Karpas-422 (cell line): ENCODE data around the gene EEPD1. TPM values are rescaled to one million over a fixed set of nuclear protein-coding genes. Genes with fewer than 3 reads are reported as not detected.

Experiments
- DNase-seq: peaks from one replicate; pipeline ENCODE4 v3.0.0-alpha.2; 2015
- H2AFZ ChIP-seq: fragments of 200-600 bp; sonication (generic); 2 replicates; pipeline ENCODE4 v1.6.1; 2014; ENCODE audit warnings: antibody characterized with exemption, low read length, mixed read lengths
- H3K27ac ChIP-seq: fragments of 200-600 bp; sonication (generic); 2 replicates; pipeline ENCODE4 v1.5.1; 2014; ENCODE audit warnings: mild to moderate bottlenecking, low read length, moderate library complexity
- H3K27me3 ChIP-seq: fragments of 200-600 bp; sonication (generic); 2 replicates; pipeline ENCODE4 v1.6.1; 2014; ENCODE audit warnings: low read length, mixed read lengths
- H3K36me3 ChIP-seq: fragments of 200-600 bp; sonication (generic); 2 replicates; pipeline ENCODE4 v1.6.1; 2014; ENCODE audit warnings: low read length, mixed read lengths; ENCODE audit not compliant: insufficient read depth
- H3K4me1 ChIP-seq: fragments of 200-600 bp; sonication (generic); 2 replicates; pipeline ENCODE4 v1.6.1; 2014; ENCODE audit warnings: mild to moderate bottlenecking, low read length, mixed read lengths
- H3K4me2 ChIP-seq: fragments of 200-600 bp; sonication (generic); 2 replicates; pipeline ENCODE4 v1.6.1; 2014; ENCODE audit warnings: low read length, low read depth, mild to moderate bottlenecking; ENCODE audit not compliant: poor library complexity, severe bottlenecking
- H3K4me3 ChIP-seq: fragments of 200-600 bp; sonication (generic); 2 replicates; pipeline ENCODE4 v1.5.1; 2014; ENCODE audit warnings: mild to moderate bottlenecking, antibody characterized with exemption, low read length, mixed read lengths
- H3K79me2 ChIP-seq: fragments of 200-600 bp; sonication (generic); 2 replicates; pipeline ENCODE4 v1.6.1; 2014; ENCODE audit warnings: mild to moderate bottlenecking, low read length, mixed read lengths
- H3K9ac ChIP-seq: fragments of 200-600 bp; sonication (generic); 2 replicates; pipeline ENCODE4 v1.6.0; 2014; ENCODE audit warnings: low read length
- H3K9me2 ChIP-seq: fragments of 200-600 bp; sonication (generic), shearing (Covaris generic); replicated peaks from 2 replicates; pipeline ENCODE4 v1.6.0; 2014; ENCODE audit warnings: mild to moderate bottlenecking, low read length, moderate library complexity; ENCODE audit not compliant: insufficient read depth
- H3K9me3 ChIP-seq: fragments of 300-700, 200-600 bp; sonication (generic); 2 replicates; pipeline ENCODE4 v1.6.1; 2014; ENCODE audit warnings: low read length, mixed read lengths
- H4K20me1 ChIP-seq: fragments of 200-600 bp; sonication (generic); 2 replicates; pipeline ENCODE4 v1.6.1; 2014; ENCODE audit warnings: mild to moderate bottlenecking, antibody characterized with exemption, low read length, low read depth; ENCODE audit not compliant: insufficient read depth
- total RNA-seq: library from RNA; depleted of rRNA; stranded (reverse); fragments of >200 nt; shearing (Covaris generic); gene quantifications from 2 replicates; pipeline ENCODE4 v1.2.3, GENCODE V29; 2014; ENCODE audit warnings: low replicate concordance

The EEPD1 gene
- total RNA-seq, 1 experiment from 2014 or later: 28.8 TPM

- H3K9ac ChIP-seq: peak overlapping the region; percentile 22; the same call in 1 of the 2 replicates
- no peak overlapping the region for H3K4me3 ChIP-seq
- H3K4me1 ChIP-seq: peaks cover 72% of the 10 kb centered on the region
- H3K27me3 ChIP-seq: no peaks in the 10 kb centered on the region
- H3K4me2 ChIP-seq: peak overlapping the region; percentile 49
- H3K27ac ChIP-seq: peak overlapping the region; percentile 55
- peaks cover 99% of the 10 kb centered on the region for H3K79me2 ChIP-seq
- no peaks in the 10 kb centered on the region for H3K9me3 ChIP-seq
- no peak overlapping the region for H2AFZ ChIP-seq
- DNase-seq: no peak
- H3K9me2 ChIP-seq: no peaks in the 10 kb centered on the region
- peaks cover 5% of the 10 kb centered on the region; the same call in 1 of the 2 replicates for H4K20me1 ChIP-seq
- H3K36me3 ChIP-seq: peaks cover 10% of the 10 kb centered on the region; the same call in 1 of the 2 replicates
These were observed 62.4 kb downstream of the EEPD1 start for GRCh38 chr7:36215457-36215765.

- H3K27me3 ChIP-seq: no peaks in the 10 kb centered on the region
- H3K9me3 ChIP-seq: no peaks in the 10 kb centered on the region
- peaks cover 5% of the 10 kb centered on the region; the same call in 1 of the 2 replicates for H4K20me1 ChIP-seq
- 0 out of 2 replicates have a peak, but pooled peaks cover 5% of the 10 kb centered on the region for H3K36me3 ChIP-seq
- H3K27ac ChIP-seq: peak overlapping the region; percentile 75
- H3K4me2 ChIP-seq: peak overlapping the region; percentile 49
- H3K4me1 ChIP-seq: peaks cover 64% of the 10 kb centered on the region
- no peak overlapping the region for H3K4me3 ChIP-seq
- no peak overlapping the region for H3K9ac ChIP-seq
- peaks cover 99% of the 10 kb centered on the region for H3K79me2 ChIP-seq
- no peaks in the 10 kb centered on the region for H3K9me2 ChIP-seq
- no peak overlapping the region for H2AFZ ChIP-seq
- no peak for DNase-seq
These were observed 63.1 kb downstream of the EEPD1 start for GRCh38 chr7:36216063-36216684.

- Histone ChIP-seq H3K9ac (peak overlapping the region; percentile 12; the same call in 1 of the 2 replicates), H3K27me3 (no peaks in the 10 kb centered on the region), H4K20me1 (peaks cover 5% of the 10 kb centered on the region; the same call in 1 of the 2 replicates), H3K9me2 (no peaks in the 10 kb centered on the region), H3K9me3 (no peaks in the 10 kb centered on the region), H3K4me3 (peak overlapping the region; percentile 7; the same call in 1 of the 2 replicates), H3K4me2 (peak overlapping the region; percentile 49), H2AFZ (no peak overlapping the region), H3K4me1 (peaks cover 58% of the 10 kb centered on the region), H3K36me3 (0 out of 2 replicates have a peak, but pooled peaks cover 5% of the 10 kb centered on the region), H3K27ac (peak overlapping the region; percentile 75), H3K79me2 (peaks cover 99% of the 10 kb centered on the region)
- DNase-seq: no peak
These were observed 64.3 kb downstream of the EEPD1 start for GRCh38 chr7:36217211-36217960.

- Histone ChIP-seq H3K9me2 (no peaks in the 10 kb centered on the region), H4K20me1 (peaks cover 5% of the 10 kb centered on the region; the same call in 1 of the 2 replicates), H3K4me3 (peak overlapping the region; percentile 7; the same call in 1 of the 2 replicates), H3K9me3 (no peaks in the 10 kb centered on the region), H3K4me2 (peak overlapping the region; percentile 49), H3K36me3 (0 out of 2 replicates have a peak, but pooled peaks cover 5% of the 10 kb centered on the region), H2AFZ (no peak overlapping the region), H3K27me3 (no peaks in the 10 kb centered on the region), H3K27ac (peak overlapping the region; percentile 75), H3K4me1 (peaks cover 58% of the 10 kb centered on the region), H3K9ac (no peak overlapping the region), H3K79me2 (peaks cover 97% of the 10 kb centered on the region)
- peak; percentile 77 for DNase-seq
These were observed 64.9 kb downstream of the EEPD1 start for GRCh38 chr7:36217961-36218284.

- Histone ChIP-seq H3K9me2 (no peaks in the 10 kb centered on the region), H3K79me2 (peaks cover 81% of the 10 kb centered on the region), H3K4me1 (peaks cover 43% of the 10 kb centered on the region), H3K36me3 (peaks cover 8% of the 10 kb centered on the region; the same call in 1 of the 2 replicates), H3K27ac (peak overlapping the region; percentile 75; the same call in 1 of the 2 replicates), H3K4me2 (no peak overlapping the region), H4K20me1 (no peaks in the 10 kb centered on the region), H3K4me3 (no peak overlapping the region), H3K9ac (no peak overlapping the region), H2AFZ (no peak overlapping the region), H3K27me3 (no peaks in the 10 kb centered on the region), H3K9me3 (no peaks in the 10 kb centered on the region)
- no peak for DNase-seq
These were observed 66.4 kb downstream of the EEPD1 start for GRCh38 chr7:36219429-36219828.

GRCh38 chr7:36223851-36224250 is 70.8 kb downstream of the EEPD1 start:
- peaks cover 38% of the 10 kb centered on the region for H3K79me2 ChIP-seq
- no peaks in the 10 kb centered on the region for H3K9me2 ChIP-seq
- no peak for DNase-seq
- H3K4me2 ChIP-seq: no peak overlapping the region
- H3K27ac ChIP-seq: peak overlapping the region; percentile 36; the same call in 1 of the 2 replicates
- H2AFZ ChIP-seq: no peak overlapping the region
- H4K20me1 ChIP-seq: no peaks in the 10 kb centered on the region
- H3K4me3 ChIP-seq: no peak overlapping the region
- H3K27me3 ChIP-seq: no peaks in the 10 kb centered on the region
- peaks cover 17% of the 10 kb centered on the region for H3K4me1 ChIP-seq
- H3K9ac ChIP-seq: no peak overlapping the region
- H3K36me3 ChIP-seq: peaks cover 3% of the 10 kb centered on the region; the same call in 1 of the 2 replicates
- no peaks in the 10 kb centered on the region for H3K9me3 ChIP-seq

- peaks cover 3% of the 10 kb centered on the region; the same call in 1 of the 2 replicates for H3K36me3 ChIP-seq
- no peaks in the 10 kb centered on the region for H3K9me2 ChIP-seq
- no peak overlapping the region for H3K4me3 ChIP-seq
- no peak overlapping the region for H3K9ac ChIP-seq
- no peak for DNase-seq
- H3K27me3 ChIP-seq: no peaks in the 10 kb centered on the region
- no peak overlapping the region for H2AFZ ChIP-seq
- H4K20me1 ChIP-seq: no peaks in the 10 kb centered on the region
- no peaks in the 10 kb centered on the region for H3K9me3 ChIP-seq
- H3K4me1 ChIP-seq: peaks cover 27% of the 10 kb centered on the region
- peaks cover 25% of the 10 kb centered on the region for H3K79me2 ChIP-seq
- H3K27ac ChIP-seq: no peak overlapping the region
- H3K4me2 ChIP-seq: no peak overlapping the region
These were observed 72.1 kb downstream of the EEPD1 start for GRCh38 chr7:36224934-36225858.
